ENCODE measurements around the gene RARRES1.

Gene RARRES1, protein sequence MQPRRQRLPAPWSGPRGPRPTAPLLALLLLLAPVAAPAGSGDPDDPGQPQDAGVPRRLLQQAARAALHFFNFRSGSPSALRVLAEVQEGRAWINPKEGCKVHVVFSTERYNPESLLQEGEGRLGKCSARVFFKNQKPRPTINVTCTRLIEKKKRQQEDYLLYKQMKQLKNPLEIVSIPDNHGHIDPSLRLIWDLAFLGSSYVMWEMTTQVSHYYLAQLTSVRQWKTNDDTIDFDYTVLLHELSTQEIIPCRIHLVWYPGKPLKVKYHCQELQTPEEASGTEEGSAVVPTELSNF

DNA sequence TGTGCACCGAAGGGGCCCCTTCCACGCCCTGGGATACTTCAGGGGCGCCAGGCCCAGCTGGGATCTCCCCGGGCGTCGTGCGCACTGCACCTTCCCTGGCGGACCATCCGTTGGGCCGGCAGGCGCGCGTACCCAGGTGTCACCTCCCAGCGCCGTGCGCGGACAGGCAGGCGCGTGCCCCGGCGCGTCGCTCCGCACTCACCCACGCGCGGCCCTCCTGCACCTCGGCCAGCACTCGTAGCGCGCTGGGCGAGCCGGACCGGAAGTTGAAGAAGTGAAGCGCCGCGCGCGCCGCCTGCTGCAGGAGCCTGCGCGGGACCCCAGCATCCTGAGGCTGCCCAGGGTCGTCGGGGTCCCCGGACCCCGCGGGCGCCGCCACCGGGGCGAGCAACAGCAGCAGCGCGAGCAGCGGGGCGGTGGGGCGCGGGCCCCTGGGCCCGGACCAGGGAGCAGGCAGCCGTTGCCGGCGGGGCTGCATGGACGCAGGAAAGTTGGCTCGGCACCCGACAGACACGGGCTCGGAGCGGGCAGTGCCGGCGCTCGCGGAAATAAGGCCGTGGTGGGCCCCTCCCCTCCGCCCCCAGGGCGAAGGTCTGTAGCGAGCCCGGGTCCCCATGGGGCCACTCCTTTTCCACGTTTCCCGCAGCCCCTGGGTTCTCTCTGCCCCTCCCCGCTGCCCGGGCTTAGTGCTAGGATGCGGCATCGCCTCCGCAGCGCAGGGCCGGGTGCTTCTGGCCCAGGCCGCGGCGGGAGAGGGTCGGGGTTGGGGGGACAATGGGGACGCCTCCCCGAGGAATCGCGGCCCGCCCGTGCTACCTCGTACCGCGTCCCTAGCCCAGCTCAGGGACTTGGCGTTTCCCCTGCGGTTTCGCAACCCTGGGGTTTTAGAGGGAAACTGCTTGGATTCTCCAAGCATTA, at the start of gene RARRES1:
TSS of gene RARRES1 (minus strand) at position 520 of the 918 bp plus-strand sequence. CDS start at position 478, 42 bp downstream.
- peak; percentile 19 for DNase-seq

DNA sequence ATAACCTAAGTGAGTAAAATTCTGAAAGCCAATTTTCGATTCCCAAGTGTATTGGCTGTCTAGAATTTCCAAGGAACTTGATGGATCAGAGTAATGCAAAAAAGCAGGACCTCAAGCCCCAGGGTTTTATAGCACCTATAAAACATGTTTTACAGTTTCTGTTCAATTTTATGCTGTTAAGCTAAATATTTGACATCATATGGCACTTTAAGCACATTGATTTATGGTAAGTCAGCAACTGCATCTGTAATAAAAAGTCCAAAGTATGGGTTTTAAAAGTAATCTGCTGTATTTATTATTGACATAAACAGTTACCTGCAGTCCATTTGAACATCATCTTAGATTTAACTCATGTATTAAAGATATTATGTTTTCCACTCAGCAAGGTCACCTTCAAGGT, 49.6 kb upstream of the RARRES1 start:
- no peak for DNase-seq

DNA sequence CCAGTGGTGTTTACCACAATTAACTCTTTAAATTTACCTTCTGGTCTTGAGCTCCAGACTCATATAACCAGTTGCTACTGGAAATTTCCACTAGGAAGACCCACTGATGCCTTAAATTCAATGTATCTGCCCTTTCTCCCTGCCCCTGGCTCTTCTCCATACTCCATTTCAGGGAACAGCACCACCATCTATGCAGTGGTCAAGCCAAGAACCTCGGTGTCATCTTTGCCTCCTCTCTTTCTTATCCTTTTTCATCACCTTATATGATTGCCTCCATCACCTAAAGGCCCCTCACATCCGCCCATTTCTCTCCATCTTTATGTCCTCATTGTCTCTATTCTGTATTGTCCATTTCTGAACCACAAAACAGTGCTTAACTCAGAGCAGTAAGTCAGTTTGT, 48.9 kb upstream of the RARRES1 start:
- DNase-seq = no peak

DNA sequence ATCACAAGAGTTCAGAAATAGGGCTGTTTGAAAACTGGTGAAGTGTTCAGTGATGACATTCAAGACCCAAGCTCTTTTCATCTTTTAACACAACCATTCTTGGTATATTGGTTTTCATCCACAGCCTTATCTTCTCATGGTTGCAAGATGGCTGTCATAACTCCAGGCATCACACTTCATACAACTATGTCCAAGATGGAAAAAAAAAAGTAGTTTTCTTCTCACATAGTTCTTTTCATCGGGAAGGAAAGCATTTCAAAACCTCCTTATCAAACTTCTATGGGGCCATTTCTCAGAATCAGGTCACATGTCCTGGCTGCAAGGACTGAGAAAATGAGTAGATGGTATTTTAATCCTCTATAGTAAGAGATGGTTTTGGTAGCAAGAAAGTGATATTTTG, 48.5 kb upstream of the RARRES1 start:
- no peak for DNase-seq

DNA sequence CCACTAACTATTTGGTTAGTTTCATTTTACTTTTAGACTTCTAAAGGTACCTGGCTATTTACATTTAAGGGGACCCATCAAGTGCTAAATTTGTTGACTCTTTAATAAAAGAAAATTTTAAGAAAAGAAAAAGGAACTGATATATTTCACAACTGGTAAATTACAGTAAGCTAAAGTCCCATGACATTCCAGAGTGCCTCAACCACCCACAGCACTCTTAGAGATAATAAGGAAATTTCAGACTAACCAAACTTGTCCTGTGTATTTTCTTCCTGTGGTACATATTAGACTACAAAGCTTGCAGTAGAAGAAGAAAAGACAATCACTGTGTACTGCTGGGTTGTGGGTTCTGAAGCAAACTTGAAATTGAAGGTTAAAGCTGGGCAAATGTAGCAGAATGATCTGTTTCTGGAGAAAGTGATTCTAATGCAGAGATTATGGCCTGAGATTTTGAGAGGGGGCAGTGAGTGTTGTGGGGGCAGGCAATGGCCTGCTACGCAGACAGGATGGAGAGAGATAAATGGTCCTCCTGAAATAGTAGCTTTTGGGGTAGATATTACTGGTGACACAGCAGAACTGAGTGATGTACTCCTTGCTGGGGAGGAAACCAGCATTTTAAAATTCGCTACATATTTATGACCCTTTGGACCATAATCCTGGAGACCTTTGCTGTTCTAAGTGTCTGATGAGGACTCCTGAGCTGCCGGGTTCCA, 45.1 kb upstream of the RARRES1 start:
- DNase-seq = no peak

DNA sequence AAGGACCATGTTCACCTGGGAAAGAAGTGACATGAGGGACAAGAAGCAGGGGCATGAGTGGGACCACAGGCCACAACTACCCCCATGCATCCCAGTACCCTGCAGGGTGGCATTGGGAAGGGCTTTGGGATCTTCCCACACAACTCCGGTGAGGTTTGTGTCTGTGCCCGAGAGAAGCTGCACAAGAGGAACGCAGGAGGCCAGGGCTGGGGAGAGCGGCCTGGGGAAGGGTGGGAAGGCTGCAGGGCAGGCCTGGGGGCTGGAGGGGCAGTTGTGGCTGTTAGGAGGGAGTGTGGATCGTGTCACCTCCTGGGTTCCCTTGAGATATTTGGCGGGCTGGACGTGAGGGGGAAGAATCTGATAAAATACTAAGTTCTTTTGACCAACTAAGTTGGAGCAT, 44.3 kb upstream of the RARRES1 start:
- DNase-seq = no peak

DNA sequence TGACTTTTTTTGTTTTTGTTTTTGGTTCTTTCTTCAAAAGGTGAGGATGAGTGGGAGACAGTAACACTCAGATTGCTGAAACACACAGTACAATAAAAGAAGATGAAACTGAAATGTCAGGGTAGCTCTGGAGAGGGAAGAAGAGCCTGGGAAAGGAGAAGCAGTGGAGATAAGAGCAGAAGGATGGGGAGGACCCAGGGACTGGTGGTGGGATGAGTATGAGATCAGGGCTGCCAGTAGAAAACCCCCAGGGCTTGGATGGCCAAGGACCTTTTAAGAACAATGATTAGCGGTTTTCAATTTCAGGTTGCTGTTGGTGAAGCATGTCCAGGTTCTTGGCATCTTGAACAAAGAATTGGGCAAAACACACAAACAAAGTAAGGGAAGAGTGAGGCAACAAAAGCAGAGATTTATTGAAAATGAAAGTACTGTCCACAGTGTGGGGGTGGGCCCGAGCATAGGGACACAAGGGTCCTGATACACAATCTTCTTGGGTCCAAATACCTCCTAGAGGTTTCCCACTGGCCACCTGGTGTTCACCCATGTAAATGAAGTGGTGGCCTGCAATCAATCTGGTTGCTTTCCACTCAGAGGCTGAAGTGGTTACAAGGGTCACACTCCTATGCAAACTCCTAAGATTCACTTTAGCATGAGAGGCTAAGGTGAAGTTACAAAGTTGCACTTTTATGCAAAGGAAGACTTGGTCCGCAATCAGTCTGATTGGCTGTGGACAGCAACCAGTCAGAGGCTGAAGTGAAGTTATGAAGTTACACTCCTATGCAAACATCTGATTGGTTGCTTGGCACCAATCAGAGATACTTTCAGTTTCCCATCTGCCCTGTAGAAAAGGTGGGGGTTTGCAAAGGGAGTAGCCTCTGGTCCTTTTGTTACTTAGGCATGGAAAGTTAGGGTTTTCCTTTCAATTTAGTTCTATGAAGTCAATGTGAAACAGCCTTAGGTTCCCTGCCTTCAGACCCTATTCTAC, 43.5 kb upstream of the RARRES1 start:
- DNase-seq = no peak

DNA sequence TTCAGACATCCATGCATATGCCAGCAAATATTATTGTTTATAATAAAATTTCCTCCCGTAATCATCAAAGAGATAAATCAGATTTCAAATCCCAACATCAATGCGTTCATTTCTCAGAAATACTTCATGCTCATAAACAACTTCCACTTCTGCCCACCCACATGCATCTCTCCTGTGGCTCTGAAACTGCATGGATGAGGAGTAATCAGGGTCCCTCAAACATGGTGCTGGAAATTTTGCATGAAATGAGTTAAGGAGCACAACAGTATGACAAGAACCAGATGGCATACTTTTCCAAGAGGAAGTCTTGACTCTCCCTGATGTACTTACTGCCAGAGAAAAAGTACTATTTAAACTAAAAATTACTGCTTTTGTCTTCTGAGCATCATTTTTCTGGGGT, 42.7 kb upstream of the RARRES1 start:
- DNase-seq = no peak

DNA sequence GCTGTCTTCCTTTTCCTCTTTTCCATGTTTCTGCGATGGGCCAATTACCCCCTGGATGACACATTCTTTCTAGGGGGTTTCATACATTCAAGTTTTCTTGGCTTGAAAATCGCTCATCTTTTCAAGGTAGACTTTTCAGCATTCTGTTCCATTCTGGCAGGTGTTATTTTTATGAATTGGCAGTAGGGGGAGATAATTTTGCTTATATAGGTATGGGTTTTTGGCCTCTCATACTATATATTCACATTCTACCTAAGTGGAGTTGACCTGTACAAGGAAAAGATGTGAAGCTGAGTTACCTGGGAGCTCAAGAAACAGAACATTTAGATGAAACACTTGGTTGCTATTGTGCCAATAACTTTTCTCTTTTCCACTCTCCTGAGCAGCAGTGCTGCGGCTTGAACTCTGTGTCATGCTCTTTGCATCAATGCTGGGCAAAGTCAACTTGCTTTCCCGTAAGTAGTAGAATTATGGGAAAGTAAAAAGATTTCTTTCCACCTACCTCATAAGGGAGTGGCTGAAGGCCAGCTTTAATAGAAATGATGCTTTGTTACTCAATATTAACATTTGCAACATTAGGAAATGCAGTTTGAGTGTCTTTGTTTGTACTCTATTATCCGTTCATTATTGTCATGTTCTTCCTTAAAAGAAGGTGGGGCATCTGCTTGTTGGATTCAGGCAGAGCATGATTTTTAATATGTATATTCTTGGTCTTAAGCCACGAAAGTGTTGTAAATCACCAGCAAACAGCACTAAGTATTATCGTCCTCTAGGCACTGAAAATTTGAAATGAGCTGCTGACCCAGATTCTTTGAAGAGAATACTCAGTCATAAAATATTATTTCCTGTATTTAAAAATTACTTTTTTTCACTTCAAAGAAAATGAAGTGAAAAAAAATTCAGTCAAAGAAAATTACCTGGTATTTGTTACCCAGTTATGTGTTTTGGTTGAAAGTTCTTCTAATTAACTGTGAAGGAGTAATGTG, 41.9 kb upstream of the RARRES1 start:
- no peak for DNase-seq

DNA sequence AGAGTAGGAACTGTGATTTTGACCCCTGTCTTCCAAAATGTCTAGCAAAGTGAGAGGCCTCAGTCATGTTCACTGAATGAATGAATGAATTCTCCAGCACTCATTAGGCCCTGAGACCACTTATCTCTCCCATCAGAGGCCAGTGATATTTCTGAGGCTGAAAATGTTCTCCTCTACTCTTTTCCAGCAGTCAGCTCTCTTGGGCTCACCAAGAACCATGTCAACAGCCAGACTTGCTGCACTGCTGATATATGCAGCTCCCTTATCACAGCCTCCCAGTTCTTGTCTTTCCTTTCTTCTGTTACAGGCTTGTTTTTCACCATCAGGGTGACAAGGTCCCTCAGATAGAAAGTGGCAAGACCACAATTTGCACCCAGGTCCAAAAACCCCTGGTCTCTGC, 40.9 kb upstream of the RARRES1 start:
- no peak for DNase-seq

DNA sequence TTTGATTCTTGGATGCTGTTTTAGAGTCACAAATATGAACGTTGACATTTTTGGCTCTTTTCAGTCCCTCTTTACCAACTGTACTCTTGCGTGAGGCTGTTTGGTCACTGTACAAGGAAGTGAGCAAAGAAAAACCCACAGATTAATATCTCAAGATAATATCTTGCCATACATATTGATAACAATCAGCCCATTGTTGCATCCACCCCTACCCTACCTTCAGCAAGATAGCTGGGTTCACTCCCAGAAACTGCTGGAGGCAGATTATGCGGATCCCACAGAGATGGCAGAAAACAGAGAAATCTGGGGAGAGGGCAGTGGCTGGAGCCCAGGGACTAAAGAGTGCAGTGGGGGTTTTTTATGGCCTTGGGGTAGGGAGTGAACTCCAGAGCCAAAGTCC, 39.7 kb upstream of the RARRES1 start:
- no peak for DNase-seq

DNA sequence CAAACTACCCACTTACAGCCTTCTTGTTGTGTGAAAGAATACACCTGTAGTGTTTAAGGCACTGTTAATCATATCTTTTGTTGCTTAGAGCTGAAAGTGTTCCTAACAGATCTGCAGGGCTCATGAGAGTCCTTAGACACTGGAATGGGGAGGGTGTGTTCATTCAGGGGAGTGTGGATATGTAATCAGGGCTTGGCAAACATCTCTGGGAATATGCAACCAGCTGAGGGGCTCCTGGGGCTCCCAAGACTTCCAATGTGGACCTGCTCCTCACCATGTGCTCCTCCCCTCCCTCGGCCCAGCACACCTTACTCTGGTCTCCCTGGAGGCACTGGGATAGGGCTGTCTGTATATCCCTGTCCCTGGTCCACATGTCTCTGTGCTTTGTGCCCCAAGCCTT, 39.3 kb upstream of the RARRES1 start:
- DNase-seq = no peak

DNA sequence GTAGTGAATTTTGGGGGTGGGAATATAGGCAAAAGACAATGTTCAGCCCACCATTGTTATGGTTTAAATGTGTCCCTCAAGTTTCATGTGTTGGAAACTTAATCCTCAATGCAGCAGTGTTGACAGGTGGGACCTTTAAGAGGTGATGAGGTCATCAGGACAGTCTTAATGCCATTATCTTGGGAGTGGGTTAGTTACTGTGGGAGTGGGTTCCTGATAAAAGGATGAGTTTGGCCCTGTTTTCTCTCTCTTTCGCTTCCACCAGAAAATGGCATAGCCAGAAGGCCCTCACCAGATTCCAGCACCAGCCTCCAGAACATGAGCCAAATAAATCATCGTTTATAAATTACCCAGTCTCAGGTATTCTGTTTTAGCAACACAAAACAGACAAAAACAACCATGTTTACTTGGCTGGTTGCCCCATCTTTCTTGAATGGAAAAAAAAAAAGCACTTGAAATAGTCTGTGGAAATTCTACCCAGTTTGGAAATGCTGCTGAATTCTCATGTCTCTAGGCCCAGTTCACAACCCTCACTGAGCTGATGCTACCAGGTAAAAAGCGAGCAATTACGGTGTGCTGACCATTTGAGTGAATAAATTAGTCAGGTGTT, 38.6 kb upstream of the RARRES1 start:
- DNase-seq = no peak

DNA sequence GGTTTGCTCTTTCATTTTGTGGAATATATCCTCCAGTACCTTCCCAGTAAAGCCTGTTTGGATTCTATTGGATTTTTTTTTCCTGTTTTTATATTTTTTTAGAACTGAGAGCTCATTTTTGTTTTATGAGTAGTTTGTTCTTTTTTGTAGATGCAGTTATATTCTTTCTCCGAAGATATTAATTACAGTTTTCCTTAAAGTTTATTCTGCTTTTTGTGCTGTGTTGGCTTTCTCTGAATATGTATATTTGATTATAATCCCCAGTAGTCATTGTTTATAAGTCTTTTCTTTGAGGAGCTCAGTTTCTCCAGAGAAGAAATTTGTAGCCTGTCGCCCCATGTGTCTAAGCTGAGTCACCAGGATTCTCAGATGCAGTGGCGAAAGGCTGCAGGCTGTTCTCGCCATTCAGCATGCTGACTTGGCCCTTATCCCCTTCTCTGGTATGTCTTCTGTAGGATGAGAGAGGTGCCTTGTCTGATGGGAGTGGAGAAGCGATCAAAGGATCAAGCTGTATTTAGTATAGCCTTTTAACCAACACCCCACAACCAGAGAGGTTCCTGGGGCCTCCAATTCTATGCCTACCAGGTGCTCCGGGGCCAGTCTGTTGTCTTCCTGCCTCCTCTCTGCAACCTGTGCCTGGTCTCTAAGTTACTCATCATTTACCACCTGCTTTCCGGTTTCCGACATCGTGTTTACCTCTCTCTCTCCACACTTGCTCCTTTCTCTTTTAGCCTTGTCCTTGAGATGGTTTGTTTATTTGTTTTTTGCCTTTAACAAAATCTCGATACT, 37.9 kb upstream of the RARRES1 start:
- DNase-seq = no peak

DNA sequence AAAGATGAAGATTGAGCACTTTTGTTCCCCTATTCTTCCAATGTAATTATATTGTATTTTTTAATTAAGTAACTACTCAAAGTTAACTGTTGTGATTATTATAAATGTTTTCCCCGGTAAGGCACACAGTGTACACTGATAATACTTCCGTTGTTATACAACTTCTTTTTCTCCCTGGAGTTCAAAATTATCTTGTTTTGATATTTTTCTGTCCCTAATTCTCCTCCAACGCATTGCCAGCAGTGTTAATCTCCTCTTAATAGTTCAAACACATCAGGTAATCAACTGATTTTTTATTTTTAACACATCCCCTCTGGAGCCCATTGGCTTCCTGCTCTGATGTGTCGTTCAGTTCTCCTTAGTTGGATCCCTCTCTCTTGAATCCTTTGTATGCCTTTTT, 37.3 kb upstream of the RARRES1 start:
- no peak for DNase-seq

DNA sequence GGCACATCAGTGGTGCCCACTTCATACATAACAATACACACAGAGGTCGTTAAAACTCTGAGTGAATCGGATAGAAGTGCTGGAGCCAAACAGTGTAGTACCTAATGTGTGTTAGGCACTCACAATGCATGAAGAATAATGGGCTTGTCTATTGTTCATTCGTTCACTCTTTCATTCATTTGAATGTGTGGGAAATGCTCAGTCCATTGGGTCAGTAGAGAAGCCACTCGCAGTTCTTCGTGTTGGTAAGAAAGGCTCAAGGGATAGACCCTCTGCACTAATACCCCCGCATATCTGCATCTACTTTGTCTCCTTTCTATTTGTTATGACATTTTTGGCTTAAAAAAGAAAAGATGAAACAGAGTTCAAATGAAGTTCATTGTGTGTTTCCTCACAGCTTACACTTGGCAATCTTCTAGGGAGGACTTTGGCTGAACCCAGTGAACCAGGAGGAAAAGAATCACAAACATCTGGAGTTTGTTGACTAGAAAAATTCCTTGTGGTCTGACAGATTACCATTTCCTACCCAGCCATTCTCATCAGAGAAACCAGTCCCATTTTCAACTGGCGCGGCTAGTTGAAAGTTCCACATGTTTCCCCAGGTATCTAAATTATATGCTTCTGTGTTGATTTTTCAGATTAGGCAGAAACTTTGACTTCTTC, 36.8 kb upstream of the RARRES1 start:
- DNase-seq = no peak

DNA sequence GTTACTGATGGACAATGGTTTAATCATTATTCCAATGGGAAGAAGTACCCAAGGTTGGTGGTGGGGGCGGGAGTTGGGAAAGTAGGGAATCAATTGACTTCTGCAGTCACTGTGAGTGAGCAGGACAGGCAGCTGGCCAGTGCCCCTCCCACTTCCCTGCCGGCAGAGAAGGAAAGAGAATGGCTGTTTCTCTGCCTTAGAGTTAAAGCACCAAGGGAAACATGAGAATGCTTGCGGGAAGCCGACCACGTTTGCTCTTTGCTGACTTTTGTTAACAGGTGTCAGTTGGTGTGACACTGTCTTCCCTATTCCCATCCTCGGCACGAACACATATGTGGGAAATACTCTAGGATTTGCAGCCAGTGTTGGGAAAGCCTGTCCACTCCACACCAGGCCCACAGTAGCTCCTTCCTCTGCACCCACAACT, 36.1 kb upstream of the RARRES1 start:
- no peak for DNase-seq

DNA sequence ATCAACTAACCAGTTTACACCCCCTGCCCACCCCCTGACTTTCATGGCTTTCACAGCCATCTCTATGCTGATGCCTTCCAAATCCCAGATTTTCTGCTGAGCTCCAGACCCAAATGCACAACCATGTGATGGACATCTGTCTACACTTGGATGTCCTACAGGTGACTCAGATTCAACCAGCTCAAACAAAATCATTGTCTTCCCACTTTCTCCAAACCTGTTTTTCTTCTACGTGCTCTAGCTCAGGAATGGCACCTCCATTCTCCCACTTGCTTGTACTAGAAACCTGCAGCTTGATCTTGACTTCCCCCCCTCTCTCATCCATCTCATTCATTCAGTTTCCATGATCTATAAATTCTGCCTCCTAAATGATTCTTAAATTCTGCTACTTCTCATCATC, 34.1 kb upstream of the RARRES1 start:
- no peak for DNase-seq

DNA sequence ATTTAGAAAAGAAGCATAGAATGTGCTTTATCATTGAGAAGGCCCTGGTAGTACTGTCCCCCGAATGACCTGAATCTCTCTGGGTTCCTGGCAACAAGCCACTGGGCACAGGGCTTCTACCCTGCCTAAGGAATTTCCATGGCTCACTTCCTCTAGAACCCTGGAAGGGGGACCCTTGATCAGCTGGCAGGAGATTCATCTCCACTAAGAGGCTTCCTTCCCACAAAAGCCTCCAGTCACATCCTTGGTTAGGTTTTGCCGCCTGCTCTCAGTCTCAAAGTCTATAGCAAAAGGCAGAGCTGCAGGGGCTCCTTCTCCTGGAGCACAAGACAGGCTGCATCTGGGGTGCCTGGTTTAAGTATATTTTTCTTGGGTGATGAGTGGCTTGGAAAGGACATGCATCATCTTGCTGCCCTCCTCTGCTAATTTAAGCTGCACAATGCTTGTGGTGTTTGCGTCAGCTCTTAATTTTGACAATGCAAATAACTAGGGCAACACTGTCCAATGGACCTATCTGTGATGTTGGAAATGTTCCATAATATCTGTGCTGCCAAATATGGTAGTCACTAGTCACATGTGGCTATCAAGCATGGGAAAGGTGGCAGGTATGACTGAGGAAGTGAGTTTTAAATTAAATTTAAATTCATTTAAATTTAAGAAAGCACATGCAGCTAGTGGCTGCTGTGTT, 33.4 kb upstream of the RARRES1 start:
- DNase-seq = no peak
